GM18498 (cell line): ENCODE measurements around the gene COPB2.

Source experiments
- ATAC-seq: cut with Tn5 transposase; IDR thresholded peaks from one replicate; pipeline ENCODE4 v1.9.1; 2021; ENCODE audit warnings: mild to moderate bottlenecking, moderate library complexity; ENCODE audit not compliant: unreplicated experiment

Gene COPB2

GRCh38 chr3:139309880-139310279 lies 79.6 kb downstream of the COPB2 start:
- no peak for ATAC-seq

- no peak for ATAC-seq
These were observed 80.3 kb downstream of the COPB2 start for GRCh38 chr3:139309061-139309591.

GRCh38 chr3:139308560-139308959 lies 80.9 kb downstream of the COPB2 start:
- ATAC-seq: no peak

DNA sequence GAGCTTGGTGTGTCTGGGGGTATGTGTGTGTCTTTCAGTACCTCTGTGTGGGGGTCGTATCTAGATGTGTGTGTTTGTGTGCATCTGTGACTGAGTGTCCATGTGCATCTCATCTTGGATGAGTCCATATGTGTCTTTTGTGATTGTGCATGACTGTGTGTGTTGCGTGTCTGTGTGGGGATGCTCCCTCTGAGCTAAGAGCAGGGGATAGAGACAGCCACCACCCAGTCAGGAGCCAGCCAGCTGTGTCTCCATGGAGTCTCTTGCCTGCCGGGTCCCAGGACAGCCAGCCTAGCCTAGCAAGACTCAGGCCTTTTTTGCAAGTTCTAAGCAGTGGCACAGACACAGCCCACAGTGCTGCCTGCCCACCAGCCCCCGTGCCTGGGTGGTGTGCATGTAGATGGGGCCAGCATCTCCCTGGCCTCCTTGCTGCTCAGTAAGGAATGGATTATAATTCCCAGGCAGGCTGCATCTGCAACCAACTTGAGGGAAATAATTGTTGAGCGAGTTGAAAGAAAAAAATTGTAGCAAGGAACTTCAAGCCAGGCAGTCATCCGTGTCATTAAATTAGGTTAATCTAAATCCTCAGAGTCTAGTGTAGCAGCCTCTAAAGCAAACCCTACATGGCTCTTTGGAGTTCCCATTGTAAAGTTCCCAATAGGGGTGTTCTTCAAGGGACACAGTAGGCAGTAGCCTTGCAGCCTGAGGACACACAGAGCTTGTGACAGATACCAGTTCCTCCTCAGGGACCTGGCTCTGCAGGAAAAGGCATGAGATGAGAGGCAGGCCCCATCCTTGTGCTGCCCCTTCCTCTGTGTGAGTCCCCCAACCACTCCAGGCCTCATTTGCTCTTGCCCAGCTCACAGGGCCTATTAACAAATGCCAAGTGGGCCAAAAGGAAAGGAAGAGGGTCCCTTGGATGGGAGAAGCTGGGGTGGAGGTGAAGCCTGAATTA lies 81.6 kb downstream of the COPB2 start:
- no peak for ATAC-seq
